Liver (tissue), 3 donors: ENCODE results near the gene SEPSECS.

Experiments
- CTCF ChIP-seq: fragments of 150-350 bp; IDR thresholded peaks from 2 replicates; pipeline ENCODE4 v1.5.1; 2017; ENCODE audit warnings: improper control_type of control experiment, low read depth, low read length; ENCODE audit not compliant: missing input control
- GABPA ChIP-seq, 2 donors: IDR thresholded peaks in 1 of 2; conservative IDR thresholded peaks in 1 of 2; 2 replicates each; pipeline ENCODE4 v1.6.1; 2016; ENCODE audit warnings: antibody characterized with exemption in 2 of 2, mild to moderate bottlenecking in 1 of 2, moderate library complexity in 1 of 2
- HNF4G ChIP-seq: IDR thresholded peaks from 2 replicates; pipeline ENCODE4 v1.6.1; 2016; ENCODE audit warnings: antibody characterized with exemption
- JUND ChIP-seq, 2 donors: IDR thresholded peaks; 2 replicates each; pipeline ENCODE4 v1.6.1; 2016; ENCODE audit warnings: antibody characterized with exemption in 2 of 2
- RAD21 ChIP-seq, 2 donors: IDR thresholded peaks; 2 replicates each; pipeline ENCODE4 v1.6.1; 2016; ENCODE audit warnings: antibody characterized with exemption in 2 of 2, mild to moderate bottlenecking in 2 of 2
- RXRA ChIP-seq, 2 donors: IDR thresholded peaks; 2 replicates each; pipeline ENCODE4 v1.6.1; 2017 to 2018; ENCODE audit warnings: antibody characterized with exemption in 2 of 2, mild to moderate bottlenecking in 1 of 2
- YY1 ChIP-seq: IDR thresholded peaks from 2 replicates; pipeline ENCODE4 v1.6.1; 2016; ENCODE audit warnings: antibody characterized with exemption, mild to moderate bottlenecking
- TF ChIP-seq, protein P1 (sequence below): IDR thresholded peaks from 2 replicates; pipeline ENCODE4 v1.6.1; 2016; ENCODE audit warnings: antibody characterized with exemption
- TF ChIP-seq, protein P2 (sequence below): IDR thresholded peaks from 2 replicates; pipeline ENCODE4 v1.6.1; 2016; ENCODE audit warnings: antibody characterized with exemption, mild to moderate bottlenecking
- TF ChIP-seq, protein P3 (sequence below): IDR thresholded peaks from 2 replicates; pipeline ENCODE4 v1.6.1; 2016; ENCODE audit warnings: antibody characterized with exemption
- donor health status: healthy.
- donor health status: healthy.

GRCh38 chr4:25085671-25086070 lies 74.6 kb downstream of the SEPSECS start:
- TF ChIP-seq CTCF (no peak), JUND (IDR thresholded peaks at IDR 0.05) (no peak), RAD21 (IDR thresholded peaks at IDR 0.05) (no peak), YY1 (no peak), RXRA (IDR thresholded peaks at IDR 0.05) (no peak), HNF4G (no peak), GABPA (IDR thresholded peaks at IDR 0.05 in 1 of 2, conservative IDR thresholded peaks at IDR 0.05 in 1 of 2) (no peak)
- TF ChIP-seq, protein P1, sequence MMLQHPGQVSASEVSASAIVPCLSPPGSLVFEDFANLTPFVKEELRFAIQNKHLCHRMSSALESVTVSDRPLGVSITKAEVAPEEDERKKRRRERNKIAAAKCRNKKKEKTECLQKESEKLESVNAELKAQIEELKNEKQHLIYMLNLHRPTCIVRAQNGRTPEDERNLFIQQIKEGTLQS: no peak
- TF ChIP-seq, protein P2, sequence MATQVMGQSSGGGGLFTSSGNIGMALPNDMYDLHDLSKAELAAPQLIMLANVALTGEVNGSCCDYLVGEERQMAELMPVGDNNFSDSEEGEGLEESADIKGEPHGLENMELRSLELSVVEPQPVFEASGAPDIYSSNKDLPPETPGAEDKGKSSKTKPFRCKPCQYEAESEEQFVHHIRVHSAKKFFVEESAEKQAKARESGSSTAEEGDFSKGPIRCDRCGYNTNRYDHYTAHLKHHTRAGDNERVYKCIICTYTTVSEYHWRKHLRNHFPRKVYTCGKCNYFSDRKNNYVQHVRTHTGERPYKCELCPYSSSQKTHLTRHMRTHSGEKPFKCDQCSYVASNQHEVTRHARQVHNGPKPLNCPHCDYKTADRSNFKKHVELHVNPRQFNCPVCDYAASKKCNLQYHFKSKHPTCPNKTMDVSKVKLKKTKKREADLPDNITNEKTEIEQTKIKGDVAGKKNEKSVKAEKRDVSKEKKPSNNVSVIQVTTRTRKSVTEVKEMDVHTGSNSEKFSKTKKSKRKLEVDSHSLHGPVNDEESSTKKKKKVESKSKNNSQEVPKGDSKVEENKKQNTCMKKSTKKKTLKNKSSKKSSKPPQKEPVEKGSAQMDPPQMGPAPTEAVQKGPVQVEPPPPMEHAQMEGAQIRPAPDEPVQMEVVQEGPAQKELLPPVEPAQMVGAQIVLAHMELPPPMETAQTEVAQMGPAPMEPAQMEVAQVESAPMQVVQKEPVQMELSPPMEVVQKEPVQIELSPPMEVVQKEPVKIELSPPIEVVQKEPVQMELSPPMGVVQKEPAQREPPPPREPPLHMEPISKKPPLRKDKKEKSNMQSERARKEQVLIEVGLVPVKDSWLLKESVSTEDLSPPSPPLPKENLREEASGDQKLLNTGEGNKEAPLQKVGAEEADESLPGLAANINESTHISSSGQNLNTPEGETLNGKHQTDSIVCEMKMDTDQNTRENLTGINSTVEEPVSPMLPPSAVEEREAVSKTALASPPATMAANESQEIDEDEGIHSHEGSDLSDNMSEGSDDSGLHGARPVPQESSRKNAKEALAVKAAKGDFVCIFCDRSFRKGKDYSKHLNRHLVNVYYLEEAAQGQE: no peak
- TF ChIP-seq, protein P3, sequence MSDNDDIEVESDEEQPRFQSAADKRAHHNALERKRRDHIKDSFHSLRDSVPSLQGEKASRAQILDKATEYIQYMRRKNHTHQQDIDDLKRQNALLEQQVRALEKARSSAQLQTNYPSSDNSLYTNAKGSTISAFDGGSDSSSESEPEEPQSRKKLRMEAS: no peak
